NCI-H345 treated with DMSO at 0.1 percent for 48 hours (cell line): ENCODE data around the gene COP1.

Experiments used
- DNase-seq: peaks from one replicate; lab custom pipeline; 2025; ENCODE audit not compliant: unreplicated experiment; lab: John Stamatoyannopoulos, UW

The COP1 gene

GRCh38 chr1:175902281-175902680 lies 304.8 kb downstream of the COP1 start:
- DNase-seq = no peak

- DNase-seq = no peak
Observed at GRCh38 chr1:175901076-175901836, 305.8 kb downstream of the COP1 start.

DNA sequence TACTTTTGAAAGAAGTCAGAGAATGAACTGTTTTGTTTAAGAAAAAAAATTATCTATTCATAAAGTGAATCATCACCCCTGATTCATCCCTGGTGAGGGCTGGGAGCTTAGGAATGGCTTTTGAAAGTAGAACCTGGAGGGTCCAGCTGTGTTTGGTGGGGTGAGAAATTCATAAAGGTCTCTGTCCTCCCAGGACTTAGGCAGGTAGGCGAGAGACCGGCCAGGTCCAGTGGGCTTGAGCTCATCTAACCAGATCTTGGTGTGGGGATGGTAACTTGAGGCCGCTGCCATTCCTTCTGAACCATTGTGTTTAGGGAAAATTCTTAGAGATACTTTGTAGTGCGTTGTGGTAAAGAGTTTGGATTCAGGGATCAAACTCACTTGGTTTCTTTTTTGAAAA lies 306.9 kb downstream of the COP1 start:
- DNase-seq = no peak

GRCh38 chr1:175895966-175896365 lies 311.1 kb downstream of the COP1 start:
- DNase-seq = no peak
